Measurements from ENCODE around the gene ADISSP.

- TF ChIP-seq CTCF (IDR thresholded peaks at IDR 0.05; ENCODE audit: control extremely low read depth in 1 of 3, insufficient read depth in 1 of 3, low read depth in 1 of 3, low read length in 3 of 3) (no peak), POLR2A (IDR thresholded peaks at IDR 0.05; ENCODE audit: control extremely low read depth in 1 of 2, low read depth in 2 of 2, low read length in 2 of 2) (no peak), E2F6 (IDR thresholded peaks at IDR 0.05) (no peak), NANOG (IDR thresholded peaks at IDR 0.05; ENCODE audit: insufficient read depth, low read depth, low read length, poor library complexity, severe bottlenecking) (no peak), EZH2 (IDR thresholded peaks at IDR 0.05; ENCODE audit: low read depth, low read length, severe bottlenecking) (no peak), SRF (IDR thresholded peaks at IDR 0.05; ENCODE audit: low read depth, low read length) (no peak), MAX (IDR thresholded peaks at IDR 0.05) (no peak), EP300 (IDR thresholded peaks at IDR 0.05; ENCODE audit: borderline replicate concordance in 1 of 2, low read depth in 2 of 2, low read length in 2 of 2) (no peak), CBX5 (IDR thresholded peaks at IDR 0.05; ENCODE audit: low read depth, low read length) (no peak)
These were observed 2.2 kb downstream of the ADISSP start for GRCh38 chr20:3765171-3765882.
